ENCODE results near the gene RND3. TPM values are rescaled to one million over a fixed set of nuclear protein-coding genes. Genes with fewer than 3 reads are reported as not detected.
A peak's percentile ranks its signal among the peaks of the same experiment; 100 is the strongest.

Gene RND3
- total RNA-seq, 4 donors from 2014 or later, result 67.3 to 163 (median 97.1) TPM

DNA sequence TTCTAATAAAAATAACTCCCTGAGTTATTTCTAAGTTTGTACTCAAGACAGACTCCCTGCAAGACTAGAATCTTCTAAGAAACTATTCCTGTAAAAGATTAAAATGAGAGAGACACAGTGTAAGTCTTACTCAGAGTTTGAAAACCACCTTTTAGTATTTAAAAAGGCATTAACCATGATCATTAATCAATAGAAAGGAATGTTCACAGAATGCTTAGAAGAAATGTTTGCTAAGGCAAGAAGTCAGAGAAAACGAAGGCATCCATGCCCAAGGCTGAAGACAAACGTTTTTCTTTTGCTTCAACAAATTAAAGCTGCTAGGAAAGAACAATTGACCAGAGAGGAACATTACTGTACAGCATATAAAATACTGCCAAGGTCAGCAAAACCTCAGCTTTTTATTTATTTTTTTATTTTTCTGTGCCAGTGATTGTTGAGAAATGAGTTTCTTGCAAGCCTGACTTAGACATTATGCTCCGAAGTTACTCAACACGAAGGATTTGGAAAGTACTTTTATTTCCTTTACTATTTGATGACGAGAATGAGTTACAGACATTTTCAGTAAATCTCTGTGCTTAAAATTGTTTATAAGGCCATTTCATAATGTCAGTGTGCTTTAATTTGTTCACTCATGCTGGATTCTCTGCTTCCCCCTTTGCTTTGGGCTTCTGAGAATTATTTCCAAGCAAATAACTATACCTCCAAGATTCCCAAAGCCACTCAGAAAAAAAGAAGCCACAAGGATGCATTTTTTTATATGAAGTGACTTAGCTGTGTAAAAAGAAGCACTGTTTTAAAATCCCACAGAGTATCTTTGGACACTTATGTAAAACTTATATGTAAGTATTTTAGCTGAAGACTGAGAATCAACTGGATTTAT is 20.5 kb downstream of the RND3 start:
- Histone ChIP-seq H3K27ac (peak overlapping the region; percentile 37 to 81 (median 71)), H3K4me1 (peaks cover 0 to 59% (median 25%) of the 10 kb centered on the region in 3 donors), H3K36me3 (peaks cover 0 to 39% (median 4%) of the 10 kb centered on the region in 3 donors), H3K9me3 (no peaks in the 10 kb centered on the region), H3K4me3 (no peak overlapping the region), H3K27me3 (no peaks in the 10 kb centered on the region)
- WGBS, 2 donors, result 21 to 26% methylated on average over 5 of the region's 5 CpGs
- TF ChIP-seq, protein P1, sequence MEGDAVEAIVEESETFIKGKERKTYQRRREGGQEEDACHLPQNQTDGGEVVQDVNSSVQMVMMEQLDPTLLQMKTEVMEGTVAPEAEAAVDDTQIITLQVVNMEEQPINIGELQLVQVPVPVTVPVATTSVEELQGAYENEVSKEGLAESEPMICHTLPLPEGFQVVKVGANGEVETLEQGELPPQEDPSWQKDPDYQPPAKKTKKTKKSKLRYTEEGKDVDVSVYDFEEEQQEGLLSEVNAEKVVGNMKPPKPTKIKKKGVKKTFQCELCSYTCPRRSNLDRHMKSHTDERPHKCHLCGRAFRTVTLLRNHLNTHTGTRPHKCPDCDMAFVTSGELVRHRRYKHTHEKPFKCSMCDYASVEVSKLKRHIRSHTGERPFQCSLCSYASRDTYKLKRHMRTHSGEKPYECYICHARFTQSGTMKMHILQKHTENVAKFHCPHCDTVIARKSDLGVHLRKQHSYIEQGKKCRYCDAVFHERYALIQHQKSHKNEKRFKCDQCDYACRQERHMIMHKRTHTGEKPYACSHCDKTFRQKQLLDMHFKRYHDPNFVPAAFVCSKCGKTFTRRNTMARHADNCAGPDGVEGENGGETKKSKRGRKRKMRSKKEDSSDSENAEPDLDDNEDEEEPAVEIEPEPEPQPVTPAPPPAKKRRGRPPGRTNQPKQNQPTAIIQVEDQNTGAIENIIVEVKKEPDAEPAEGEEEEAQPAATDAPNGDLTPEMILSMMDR (IDR thresholded peaks at IDR 0.05), result no peak
- TF ChIP-seq POLR2A (IDR thresholded peaks at IDR 0.05), result no peak
- intact Hi-C loops (cut with DNase I), result no loop called here
- DNase-seq, result no peak

DNA sequence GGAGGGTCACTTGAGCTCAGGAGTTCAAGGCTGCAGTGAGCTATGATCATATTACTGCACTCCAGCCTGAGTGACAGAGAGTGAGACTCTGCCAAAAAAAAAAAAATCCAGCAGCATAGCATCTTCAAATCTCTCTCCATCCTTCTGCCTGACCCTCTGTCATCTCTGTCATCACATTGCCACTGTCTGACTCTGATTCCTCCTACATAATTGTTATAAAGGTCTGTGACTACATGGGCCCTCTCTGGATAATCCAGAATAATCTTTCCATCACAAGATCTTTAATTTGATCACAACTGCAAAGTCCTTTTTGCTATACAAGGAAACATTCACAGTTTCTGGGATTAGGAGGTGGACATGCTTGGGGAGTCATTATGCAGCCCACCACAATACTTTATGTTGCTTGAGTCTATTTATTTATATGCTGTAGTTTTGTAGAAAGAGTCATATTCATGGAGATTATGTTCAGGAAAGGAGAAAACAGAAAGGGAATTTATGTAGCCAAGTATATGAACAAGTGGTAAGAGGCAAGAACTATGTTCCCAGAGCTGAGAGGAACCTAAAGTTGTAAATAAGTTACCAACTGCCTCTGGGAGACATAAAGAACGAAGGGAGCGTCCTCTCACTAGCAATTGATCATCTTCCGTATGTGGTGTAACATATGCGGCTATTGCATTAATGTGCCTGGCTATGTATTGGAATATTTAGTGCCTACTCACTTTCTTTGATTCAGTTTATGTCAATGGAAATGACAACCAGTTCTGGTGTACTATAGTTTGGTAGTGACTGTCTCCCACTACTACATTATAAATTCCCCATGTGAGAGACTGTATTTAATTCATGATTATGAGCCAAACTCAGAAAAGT is 21.5 kb downstream of the RND3 start:
- 83 to 92% methylated on average over 4 of the region's 4 CpGs for WGBS, 2 donors

DNA sequence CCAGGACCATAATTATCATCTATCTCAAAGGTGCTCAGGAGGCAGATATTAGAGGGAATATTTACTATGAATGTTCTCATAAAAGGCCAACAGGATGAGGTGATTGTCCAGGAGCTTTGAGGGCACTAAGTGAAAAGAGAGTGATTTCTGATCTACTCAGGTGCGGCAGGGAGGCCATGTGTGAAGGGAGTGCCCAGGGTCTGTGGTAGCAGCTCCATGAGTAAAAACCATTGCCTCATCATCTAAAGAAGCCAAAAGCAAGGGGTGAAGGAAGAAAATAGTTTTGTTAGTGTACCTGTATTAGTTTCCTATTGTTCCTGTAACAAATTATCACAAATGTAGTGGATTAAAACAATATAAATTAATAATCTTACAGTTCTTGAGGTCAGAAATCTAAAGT is 22.5 kb downstream of the RND3 start:
- Histone ChIP-seq H3K9me3 (no peaks in the 10 kb centered on the region), H3K36me3 (peaks cover 0 to 19% (median 4%) of the 10 kb centered on the region in 3 donors), H3K4me1 (peaks cover 0 to 39% (median 25%) of the 10 kb centered on the region in 3 donors), H3K27ac (no peak overlapping the region), H3K4me3 (no peak overlapping the region), H3K27me3 (no peaks in the 10 kb centered on the region)
- intact Hi-C loops (cut with DNase I), result no loop called here
- WGBS, 2 donors, result 83 to 88% methylated on average over 1 of the region's 1 CpG
- DNase-seq, result no peak
- TF ChIP-seq POLR2A (IDR thresholded peaks at IDR 0.05), result no peak
- TF ChIP-seq, protein P1 (IDR thresholded peaks at IDR 0.05), result no peak

More for the DNA sequence above, 21.5 kb downstream of the RND3 start:
- TF ChIP-seq POLR2A (IDR thresholded peaks at IDR 0.05), result no peak
- TF ChIP-seq, protein P1 (IDR thresholded peaks at IDR 0.05), result no peak
- Histone ChIP-seq H3K4me1 (peaks cover 0 to 48% (median 25%) of the 10 kb centered on the region in 3 donors), H3K27ac (peak overlapping the region in 3 of 4 donors; percentile 33 to 73 (median 69)), H3K36me3 (peaks cover 0 to 28% (median 4%) of the 10 kb centered on the region in 3 donors), H3K9me3 (no peaks in the 10 kb centered on the region), H3K4me3 (no peak overlapping the region), H3K27me3 (no peaks in the 10 kb centered on the region)
- intact Hi-C loops (cut with DNase I), result no loop called here
- DNase-seq, result no peak

DNA sequence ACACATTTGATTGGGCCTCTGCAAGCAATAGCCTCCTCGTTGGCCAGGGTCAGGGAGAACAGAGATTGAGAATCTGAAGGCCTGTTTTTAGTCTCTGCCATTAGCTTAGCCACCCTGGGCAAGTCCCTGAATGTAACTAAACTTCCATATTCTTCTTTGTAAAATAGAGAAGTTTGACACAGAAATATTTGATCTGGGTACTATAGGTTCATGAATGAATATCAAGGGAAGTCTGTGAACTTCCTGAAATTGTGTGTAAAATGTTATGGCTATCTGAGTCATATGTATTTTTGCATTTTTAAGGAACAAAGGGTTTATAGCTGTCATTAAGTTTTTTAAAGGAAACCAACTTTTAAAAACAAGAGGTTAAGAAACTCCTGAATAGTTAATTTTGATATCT is 23.2 kb downstream of the RND3 start:
- no peaks in the 10 kb centered on the region for H3K27me3 ChIP-seq

More for the DNA sequence above, 23.2 kb downstream of the RND3 start:
- Histone ChIP-seq H3K4me3 (no peak overlapping the region), H3K27ac (no peak overlapping the region), H3K9me3 (no peaks in the 10 kb centered on the region), H3K36me3 (peaks cover 0 to 12% (median 0%) of the 10 kb centered on the region in 3 donors), H3K4me1 (peaks cover 0 to 34% (median 25%) of the 10 kb centered on the region in 3 donors)
- TF ChIP-seq, protein P1 (IDR thresholded peaks at IDR 0.05), result no peak
- TF ChIP-seq POLR2A (IDR thresholded peaks at IDR 0.05), result no peak
- 50 to 67% methylated on average over 1 of the region's 1 CpG for WGBS, 2 donors
- intact Hi-C loops (cut with DNase I), result no loop called here
- DNase-seq, result no peak

Data from esophagus squamous epithelium (tissue), 5 donors.